Urinary bladder (tissue), 4 donors: ENCODE measurements around the gene CIDEC. TPM values are rescaled to one million over a fixed set of nuclear protein-coding genes. Genes with fewer than 3 reads are reported as not detected.
A peak's percentile ranks its signal among the peaks of the same experiment; 100 is the strongest.
"Not testable (repeated sequence)": the region's sequence is repeated elsewhere in the genome, so short reads cannot be mapped to it uniquely, and the experiment has no call there.

Source experiments
- DNase-seq: peaks from one replicate; pipeline ENCODE4 v3.0.0-alpha.2; 2015; ENCODE audit errors: extremely low spot score
- H3K27ac ChIP-seq: one replicate; pipeline ENCODE4 v1.5.1; 2013; ENCODE audit warnings: low read depth, mild to moderate bottlenecking, moderate library complexity
- H3K36me3 ChIP-seq: one replicate; pipeline ENCODE4 v1.6.1; 2013; ENCODE audit warnings: mild to moderate bottlenecking, moderate library complexity; ENCODE audit not compliant: insufficient read depth
- H3K4me1 ChIP-seq: one replicate; pipeline ENCODE4 v1.6.1; 2013; ENCODE audit warnings: mild to moderate bottlenecking, moderate library complexity; ENCODE audit not compliant: insufficient read depth
- H3K4me3 ChIP-seq: one replicate; pipeline ENCODE4 v1.5.1; 2013; ENCODE audit warnings: low read depth, low read length
- WGBS: extraction: QIAGEN DNeasy Blood & Tissue Kit; methylation state at CpG from one replicate; pipeline ENCODE4 v1.1.7; 2013; 5-methylcytosine and 5-hydroxymethylcytosine counted together
- polyA plus RNA-seq: library from polyadenylated mRNA; stranded (reverse); fragments of 200-250 nt; gene quantifications from one replicate; pipeline ENCODE4 v1.2.3, GENCODE V29; 2013
- total RNA-seq: library from RNA; depleted of rRNA; stranded (reverse); fragments of >200 nt; gene quantifications from one replicate; pipeline ENCODE4 v1.2.3, GENCODE V29; 2014
- donor health status: healthy with polysubstance abuse.
- donor health status: healthy.

The CIDEC gene
- total and polyA plus RNA-seq, 2 donors: 49.2 TPM; not detected in 1

DNA sequence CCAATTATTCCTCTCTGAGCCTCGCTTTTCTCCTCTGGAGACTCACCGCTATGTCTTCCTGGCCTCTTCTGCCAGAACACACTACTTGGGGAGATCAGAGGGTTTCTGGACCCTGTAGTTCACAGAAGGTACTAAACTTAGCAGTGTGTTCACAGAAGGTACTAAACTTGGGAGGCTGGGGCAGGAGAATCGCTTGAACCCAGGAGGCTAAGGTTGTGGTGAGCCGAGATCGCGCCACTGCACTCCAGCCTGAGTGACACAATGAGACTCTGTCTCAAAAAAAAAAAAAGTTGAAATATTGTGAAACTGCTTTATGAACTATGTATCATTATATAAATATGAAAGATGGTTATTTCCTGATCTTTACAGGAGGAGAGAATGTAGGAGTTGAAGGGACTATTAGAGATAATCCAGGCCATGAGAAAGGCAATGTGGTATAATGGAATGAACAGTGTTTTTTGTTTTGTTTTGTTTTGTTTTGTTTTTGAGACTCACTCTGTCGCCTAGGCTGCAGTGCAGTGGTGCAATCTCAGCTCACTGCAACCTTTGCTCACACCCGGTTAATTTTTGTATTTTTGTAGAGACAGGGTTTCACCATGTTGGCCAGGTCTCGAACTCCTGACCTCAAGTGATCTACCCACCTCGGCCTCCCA lies 16.8 kb upstream of the CIDEC start:
- 94% methylated on average over 10 of the region's 10 CpGs for WGBS
- H3K27ac ChIP-seq, H3K4me1 ChIP-seq, H3K4me3 ChIP-seq, DNase-seq, H3K36me3 ChIP-seq: not testable (repeated sequence)

DNA sequence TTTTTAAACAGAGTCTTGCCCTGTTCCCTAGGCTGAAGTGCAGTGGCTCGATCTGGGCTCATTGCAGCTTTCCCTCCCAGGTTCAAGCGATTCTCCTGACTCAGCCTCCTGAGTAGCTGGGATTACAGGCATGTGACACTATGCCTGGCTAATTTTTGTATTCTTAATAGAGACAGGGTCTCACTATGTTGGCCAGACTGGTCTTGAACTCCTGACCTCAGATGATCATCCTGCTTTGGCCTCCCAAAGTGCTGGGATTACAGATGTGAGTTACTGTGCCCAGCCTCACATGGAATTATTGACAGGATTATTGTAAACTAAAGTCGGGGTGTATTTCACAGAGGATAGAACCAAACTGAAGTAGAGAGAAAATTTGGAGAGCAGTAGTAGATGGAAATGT lies 15.7 kb upstream of the CIDEC start:
- not testable (repeated sequence) for H3K36me3 ChIP-seq, DNase-seq, H3K27ac ChIP-seq, H3K4me3 ChIP-seq, H3K4me1 ChIP-seq
- WGBS: 87% methylated on average over 3 of the region's 3 CpGs

DNA sequence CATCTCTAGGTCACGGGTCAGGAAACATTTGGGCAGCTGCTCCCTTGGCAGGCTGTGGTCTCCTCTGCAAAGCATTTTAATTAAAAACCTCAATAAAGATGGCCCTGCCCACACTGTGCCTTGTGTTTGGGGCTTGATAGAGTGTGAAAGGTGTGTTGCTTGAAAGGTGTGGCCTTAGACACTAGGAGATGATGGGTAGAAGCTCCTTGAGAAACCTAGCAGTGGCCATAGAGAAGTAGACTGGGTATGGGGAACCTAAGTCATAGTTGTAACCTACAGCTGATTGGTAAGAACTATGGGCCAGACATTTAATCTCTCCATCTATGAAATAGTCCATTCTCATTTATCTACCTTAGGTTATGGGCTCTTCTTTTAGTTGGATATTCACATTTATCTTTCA lies 13.7 kb upstream of the CIDEC start:
- H3K27ac ChIP-seq: no peak overlapping the region
- no peak for DNase-seq
- WGBS: 90% methylated on average over 1 of the region's 1 CpG
- H3K4me3 ChIP-seq: no peak overlapping the region
- no peaks in the 10 kb centered on the region for H3K4me1 ChIP-seq
- no peaks in the 10 kb centered on the region for H3K36me3 ChIP-seq

DNA sequence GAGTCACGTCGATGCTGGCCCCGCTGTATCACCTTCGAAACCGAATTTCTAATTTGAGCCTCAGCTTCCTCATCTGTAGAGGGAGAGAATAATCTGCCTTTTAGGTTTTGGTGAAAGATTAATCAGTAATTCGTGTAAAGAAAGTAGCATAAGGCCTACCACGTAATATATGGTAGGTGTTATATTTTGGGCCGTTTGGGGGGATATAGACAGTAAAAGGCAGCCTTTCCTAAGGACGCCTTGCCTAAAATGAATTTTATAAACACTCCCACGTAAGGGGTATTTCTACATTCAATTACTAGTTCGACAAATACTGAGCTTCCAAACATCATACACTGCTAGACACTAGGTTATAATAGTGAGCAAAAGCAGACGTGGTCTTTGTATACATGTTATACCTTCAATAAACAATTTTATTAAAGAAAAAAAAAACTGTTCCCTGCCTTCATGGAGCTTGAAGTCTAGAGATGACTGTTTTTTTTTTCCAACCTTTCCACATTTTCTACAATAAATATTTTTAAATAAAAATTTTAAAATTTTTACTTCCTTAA lies 11.1 kb upstream of the CIDEC start:
- WGBS: 9% methylated on average over 12 of the region's 12 CpGs
- DNase-seq: no peak
- Histone ChIP-seq H3K4me1 (no peaks in the 10 kb centered on the region), H3K36me3 (no peaks in the 10 kb centered on the region), H3K4me3 (peak overlapping the region; percentile 71), H3K27ac (peak overlapping the region; percentile 99)

DNA sequence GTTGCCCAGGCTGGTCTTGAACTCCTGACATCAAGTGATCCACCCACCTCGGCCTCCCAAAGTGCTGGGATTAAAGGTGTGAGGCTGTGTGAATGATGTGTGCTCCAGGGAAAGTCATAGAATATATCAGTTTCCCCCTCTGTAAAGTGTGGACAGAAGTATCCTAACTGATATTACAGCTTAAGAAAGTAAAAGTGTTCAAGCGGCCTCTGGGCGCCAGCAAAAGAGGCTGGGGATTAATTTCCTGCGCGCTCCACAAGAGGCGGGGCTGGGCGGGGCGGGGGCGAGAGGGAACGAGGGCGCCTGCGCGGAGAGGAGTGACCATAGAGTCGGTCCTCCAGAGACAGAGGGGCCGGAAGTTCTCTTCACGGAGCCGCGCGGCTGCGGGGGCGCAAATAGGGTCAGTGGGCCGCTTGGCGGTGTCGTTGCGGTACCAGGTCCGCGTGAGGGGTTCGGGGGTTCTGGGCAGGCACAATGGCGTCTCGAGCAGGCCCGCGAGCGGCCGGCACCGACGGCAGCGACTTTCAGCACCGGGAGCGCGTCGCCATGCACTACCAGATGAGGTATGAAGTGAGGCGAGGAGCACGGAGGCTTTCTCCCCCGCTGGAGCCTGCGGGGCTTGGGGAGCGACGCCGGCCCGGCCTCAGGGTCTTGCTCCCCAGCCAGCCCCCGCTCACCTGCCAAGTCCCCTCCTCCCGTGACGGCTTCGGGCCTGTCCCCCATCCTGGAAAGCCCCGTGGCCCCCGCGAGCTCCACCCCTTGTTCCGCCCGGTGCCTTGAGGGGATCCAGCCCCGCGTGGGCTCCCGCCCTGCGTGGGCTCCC lies 10.4 kb upstream of the CIDEC start, which contains the start of gene JAGN1:
Gene JAGN1 (plus strand): TSS at position 362 of the 823 bp plus-strand sequence. CDS start 113 bp downstream, at position 475.
- WGBS: under 1% methylated on average over 62 of the region's 62 CpGs
- peak within 1 kb of the TSS; percentile 71 for H3K4me3 ChIP-seq
- H3K27ac ChIP-seq: peak within 1 kb of the TSS; percentile 99
- H3K4me1 ChIP-seq: no peaks in the 10 kb centered on the region
- H3K36me3 ChIP-seq: no peaks in the 10 kb centered on the region
- DNase-seq: peak; percentile 82

DNA sequence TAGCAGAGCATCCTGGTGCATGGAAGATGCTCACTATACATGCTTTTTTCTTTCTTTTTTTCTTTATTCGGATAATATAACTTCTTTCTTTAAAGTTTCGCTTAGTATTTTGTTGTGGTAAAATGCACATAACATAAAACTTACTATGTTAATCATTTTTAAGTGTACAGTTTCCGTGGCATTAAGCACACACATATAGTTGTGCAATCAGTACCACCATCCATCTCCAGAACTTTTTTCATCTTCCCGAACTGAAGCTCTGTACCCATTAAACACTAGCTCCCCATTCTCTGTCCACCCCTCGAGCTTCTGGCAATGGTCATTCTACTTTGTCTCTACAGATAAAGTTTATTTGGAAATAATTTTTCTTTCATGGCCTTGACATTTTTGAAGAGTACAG lies 9.4 kb upstream of the CIDEC start:
- Histone ChIP-seq H3K27ac (no peak overlapping the region), H3K4me3 (no peak overlapping the region), H3K36me3 (no peaks in the 10 kb centered on the region), H3K4me1 (no peaks in the 10 kb centered on the region)
- 77% methylated on average over 5 of the region's 5 CpGs for WGBS
- DNase-seq: no peak

DNA sequence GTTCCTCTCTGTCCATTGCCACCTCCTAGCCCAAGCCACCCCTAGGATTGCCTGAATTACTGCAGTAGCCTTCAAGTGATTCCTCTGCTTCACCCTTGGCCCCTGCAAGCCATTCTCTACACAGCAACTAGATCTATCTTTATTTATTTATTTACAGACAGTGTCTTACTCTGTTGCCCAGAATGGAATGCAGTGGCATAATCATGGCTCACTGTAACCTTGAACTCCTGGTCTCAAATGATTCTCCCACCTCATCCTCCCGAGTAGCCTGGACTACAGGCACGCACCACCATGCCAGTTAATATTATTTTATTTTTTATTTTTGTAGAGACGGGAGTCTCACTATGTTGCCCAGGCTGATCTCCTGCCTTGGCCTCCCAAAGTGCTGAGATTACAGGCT lies 8.5 kb upstream of the CIDEC start:
- DNase-seq: no peak
- Histone ChIP-seq H3K4me3 (no peak overlapping the region), H3K4me1 (no peaks in the 10 kb centered on the region), H3K36me3 (no peaks in the 10 kb centered on the region), H3K27ac (no peak overlapping the region)
- WGBS: 92% methylated on average over 3 of the region's 3 CpGs

DNA sequence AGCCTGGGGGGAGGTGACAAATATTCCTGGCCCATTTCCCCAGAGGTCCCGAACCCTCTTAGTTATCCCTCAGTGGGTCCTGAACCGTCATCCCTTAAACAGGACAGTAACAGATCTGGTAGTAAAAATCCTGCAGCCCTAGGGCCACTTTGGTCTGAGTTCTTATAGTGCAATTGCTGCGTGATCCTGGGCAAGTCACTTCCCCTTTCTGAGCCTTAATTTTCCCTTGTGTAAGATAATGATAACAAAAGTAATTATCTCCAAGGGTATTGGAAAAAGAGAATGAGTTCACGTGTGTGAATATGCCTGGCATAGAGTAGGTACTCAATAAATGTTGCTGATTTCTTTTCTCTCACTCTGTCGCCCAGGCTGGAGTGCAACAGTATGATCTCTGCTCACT lies 7.4 kb upstream of the CIDEC start:
- H3K36me3 ChIP-seq: no peaks in the 10 kb centered on the region
- no peak for DNase-seq
- 90% methylated on average over 5 of the region's 5 CpGs for WGBS
- no peak overlapping the region for H3K4me3 ChIP-seq
- no peaks in the 10 kb centered on the region for H3K4me1 ChIP-seq
- H3K27ac ChIP-seq: no peak overlapping the region

DNA sequence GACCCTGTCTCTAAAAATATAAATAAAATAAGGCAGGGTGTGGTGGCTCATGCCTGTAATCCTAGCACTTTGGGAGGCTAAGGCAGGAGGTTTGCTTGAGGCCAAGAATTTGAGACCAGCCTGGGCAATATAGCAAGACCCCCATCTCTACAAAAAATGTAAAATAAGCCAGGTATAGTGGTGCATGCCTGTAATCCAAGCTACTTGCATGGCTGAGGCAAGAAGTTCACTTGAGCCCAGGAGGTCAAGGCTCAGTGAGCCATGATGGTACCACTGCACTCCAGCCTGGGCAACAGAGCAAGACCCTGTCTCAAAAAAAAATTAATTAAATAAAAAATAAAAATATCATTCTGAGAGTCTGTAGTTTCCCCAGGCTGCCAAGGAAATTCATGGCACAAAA lies 6.3 kb upstream of the CIDEC start:
- no peaks in the 10 kb centered on the region for H3K4me1 ChIP-seq
- H3K4me3 ChIP-seq: no peak overlapping the region
- H3K36me3 ChIP-seq: no peaks in the 10 kb centered on the region
- no peak for DNase-seq
- no peak overlapping the region for H3K27ac ChIP-seq

DNA sequence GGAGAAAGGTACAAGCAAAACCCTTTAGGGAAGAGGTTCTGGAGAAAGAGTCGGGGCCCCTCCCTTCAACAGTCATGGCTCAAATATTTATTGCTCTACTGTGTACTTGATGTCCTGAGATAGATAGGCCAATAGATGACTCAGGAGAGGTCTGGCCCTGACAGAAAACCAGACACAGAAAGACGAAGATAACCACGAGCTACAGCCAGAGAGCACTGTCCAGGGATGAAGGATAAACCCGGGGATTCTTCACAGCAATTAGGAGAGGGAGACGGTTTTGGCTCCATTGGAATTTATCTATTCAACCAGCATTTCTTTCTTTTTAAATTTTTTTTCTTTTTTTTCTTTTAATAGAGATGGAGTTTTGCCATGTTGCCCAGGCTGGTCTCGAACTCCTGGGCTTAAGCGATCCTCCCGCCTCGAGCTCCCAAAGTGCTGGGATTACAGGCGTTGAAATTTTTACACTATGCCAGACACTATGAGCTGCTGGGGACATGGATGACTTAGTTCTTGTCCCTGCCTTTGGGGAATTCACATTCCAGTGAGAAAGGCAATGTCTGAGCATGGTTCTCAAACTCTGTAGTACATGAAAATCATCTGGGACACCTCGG lies 4.6 kb upstream of the CIDEC start:
- no peak for DNase-seq
- 49% methylated on average over 11 of the region's 11 CpGs for WGBS
- no peak overlapping the region for H3K4me3 ChIP-seq
- H3K36me3 ChIP-seq: no peaks in the 10 kb centered on the region
- no peaks in the 10 kb centered on the region for H3K4me1 ChIP-seq
- H3K27ac ChIP-seq: no peak overlapping the region

DNA sequence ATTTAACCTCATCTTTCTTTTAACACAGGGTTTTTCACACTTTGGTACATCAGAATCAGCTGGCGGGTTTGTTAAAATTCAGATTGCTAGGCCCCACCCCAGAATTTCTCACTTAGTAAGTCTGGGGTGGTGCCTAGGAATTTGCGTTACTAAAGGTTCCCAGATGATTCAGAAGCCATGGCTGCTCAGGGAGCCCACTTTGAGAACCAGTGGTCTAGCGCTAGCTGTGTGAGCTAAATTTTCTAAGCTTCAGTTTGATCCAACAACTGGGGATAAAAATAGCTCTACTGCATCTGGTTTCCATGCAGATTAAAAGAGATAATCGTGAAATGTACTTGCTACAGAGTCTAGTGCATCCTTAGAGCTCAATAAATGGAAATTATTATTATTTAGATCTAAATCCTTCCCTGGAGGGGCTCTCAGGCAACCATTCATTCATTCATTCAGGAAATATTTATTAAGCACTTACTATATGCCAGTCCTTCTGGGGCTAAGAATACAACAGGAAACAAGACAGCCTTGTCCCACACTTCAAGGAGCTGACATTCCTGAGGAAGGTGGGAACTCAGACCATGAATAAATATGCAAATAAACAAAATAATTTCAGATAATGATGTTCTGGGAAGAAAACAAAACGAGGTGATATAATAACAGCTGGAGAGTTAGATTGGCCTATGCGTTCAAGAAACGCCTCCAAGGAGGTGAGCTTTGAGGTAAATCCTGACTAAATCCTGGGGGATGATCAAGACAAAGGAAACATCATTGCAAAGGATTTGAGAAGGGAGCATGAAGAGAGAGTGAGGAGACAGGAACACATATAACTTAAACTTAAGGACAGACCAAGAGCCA lies 3.9 kb upstream of the CIDEC start:
- 65% methylated on average over 7 of the region's 7 CpGs for WGBS
- H3K36me3 ChIP-seq: no peaks in the 10 kb centered on the region
- H3K4me1 ChIP-seq: no peaks in the 10 kb centered on the region
- no peak overlapping the region for H3K4me3 ChIP-seq
- DNase-seq: no peak
- H3K27ac ChIP-seq: peak overlapping the region; percentile 35

DNA sequence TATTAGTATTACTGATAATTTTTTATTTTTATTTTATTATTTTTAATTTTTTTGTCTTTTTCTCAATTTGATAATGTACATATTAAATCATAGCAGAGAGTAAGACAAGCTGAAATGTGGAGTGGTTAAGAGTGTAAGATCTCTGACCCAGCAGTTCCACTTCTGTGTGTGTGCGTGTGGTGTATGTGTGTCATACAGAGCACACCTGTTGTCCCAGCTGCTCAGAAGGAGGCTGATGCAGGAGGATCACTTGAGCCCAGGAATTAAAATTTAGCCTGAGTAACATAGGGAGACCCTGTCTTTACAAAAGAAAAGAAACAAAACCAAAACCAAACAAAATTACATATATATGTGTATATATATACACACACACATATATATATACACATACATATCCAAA lies 1.4 kb upstream of the CIDEC start:
- WGBS: 85% methylated on average over 1 of the region's 1 CpG
- no peak for DNase-seq
- H3K36me3 ChIP-seq: no peaks in the 10 kb centered on the region
- no peaks in the 10 kb centered on the region for H3K4me1 ChIP-seq
- H3K27ac ChIP-seq: no peak overlapping the region
- no peak overlapping the region for H3K4me3 ChIP-seq

DNA sequence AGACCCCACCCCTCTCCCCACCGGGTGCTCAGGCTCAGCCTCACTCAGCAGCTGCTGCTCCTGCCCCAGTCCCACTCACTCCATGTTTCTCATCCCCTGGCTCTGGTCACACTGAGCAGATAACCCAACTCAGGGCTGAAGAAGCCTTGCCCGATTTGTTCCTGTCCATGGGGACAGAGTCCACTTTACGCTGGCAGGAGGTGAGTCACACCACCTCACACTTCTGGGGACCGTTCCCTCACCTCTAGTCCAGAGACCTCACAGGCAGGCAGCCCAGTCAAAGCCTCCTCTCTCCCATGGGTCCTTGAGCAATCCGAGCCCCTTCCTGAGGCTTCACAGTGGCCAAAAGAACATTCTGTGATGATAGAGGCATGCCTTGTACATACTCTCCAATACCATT lies 1.4 kb downstream of the CIDEC start:
- 79% methylated on average over 5 of the region's 5 CpGs for WGBS

More for the DNA sequence above, 1.4 kb downstream of the CIDEC start:
- Histone ChIP-seq H3K27ac (no peak overlapping the region), H3K36me3 (no peaks in the 10 kb centered on the region), H3K4me3 (no peak overlapping the region), H3K4me1 (no peaks in the 10 kb centered on the region)
- no peak for DNase-seq
